GM19372 (cell line): Measurements from ENCODE around the gene UNC93A.

Experiments
- ATAC-seq: cut with Tn5 transposase; IDR thresholded peaks from one replicate; pipeline ENCODE4 v1.9.1; 2021; ENCODE audit warnings: mild to moderate bottlenecking, low read depth, moderate library complexity; ENCODE audit not compliant: unreplicated experiment

The UNC93A gene

GRCh38 chr6:167292301-167293087, 1.4 kb downstream of the UNC93A start:
- ATAC-seq, result no peak

- no peak for ATAC-seq
These were observed 2.0 kb downstream of the UNC93A start for GRCh38 chr6:167293088-167293589.

DNA sequence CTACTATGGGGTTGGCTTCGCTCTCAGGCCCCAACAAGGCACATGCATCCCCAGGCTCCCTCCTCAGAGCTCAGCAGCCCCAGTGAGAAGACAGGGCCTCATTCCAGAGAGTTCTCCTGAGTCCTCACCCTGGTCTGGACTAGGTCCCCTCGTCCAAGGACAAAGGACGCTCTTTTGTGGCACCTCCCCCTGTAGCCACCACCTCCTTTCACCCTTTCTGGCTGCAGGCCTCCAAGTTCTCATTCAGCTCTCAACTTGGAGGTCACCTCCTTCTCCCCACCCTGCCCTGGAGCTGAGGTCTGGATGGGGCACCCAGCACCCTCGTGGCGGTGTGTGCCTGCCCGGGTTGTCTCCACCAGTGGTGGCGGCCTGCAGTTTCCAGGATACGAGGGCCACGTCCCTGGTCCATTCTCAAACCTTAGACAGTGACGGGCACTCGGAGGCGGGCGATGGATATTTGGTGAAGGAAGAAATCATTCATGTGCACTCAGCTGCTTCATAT, 2.5 kb downstream of the UNC93A start:
- no peak for ATAC-seq

GRCh38 chr6:167294241-167294640, 3.1 kb downstream of the UNC93A start:
- no peak for ATAC-seq

GRCh38 chr6:167294651-167295494, 3.8 kb downstream of the UNC93A start:
- ATAC-seq, result no peak

GRCh38 chr6:167295495-167296292, 4.6 kb downstream of the UNC93A start:
- no peak for ATAC-seq

GRCh38 chr6:167296293-167296690, 5.2 kb downstream of the UNC93A start:
- ATAC-seq, result no peak

GRCh38 chr6:167296902-167297301, 5.8 kb downstream of the UNC93A start:
- no peak for ATAC-seq

GRCh38 chr6:167298127-167298526, 7.0 kb downstream of the UNC93A start:
- no peak for ATAC-seq

DNA sequence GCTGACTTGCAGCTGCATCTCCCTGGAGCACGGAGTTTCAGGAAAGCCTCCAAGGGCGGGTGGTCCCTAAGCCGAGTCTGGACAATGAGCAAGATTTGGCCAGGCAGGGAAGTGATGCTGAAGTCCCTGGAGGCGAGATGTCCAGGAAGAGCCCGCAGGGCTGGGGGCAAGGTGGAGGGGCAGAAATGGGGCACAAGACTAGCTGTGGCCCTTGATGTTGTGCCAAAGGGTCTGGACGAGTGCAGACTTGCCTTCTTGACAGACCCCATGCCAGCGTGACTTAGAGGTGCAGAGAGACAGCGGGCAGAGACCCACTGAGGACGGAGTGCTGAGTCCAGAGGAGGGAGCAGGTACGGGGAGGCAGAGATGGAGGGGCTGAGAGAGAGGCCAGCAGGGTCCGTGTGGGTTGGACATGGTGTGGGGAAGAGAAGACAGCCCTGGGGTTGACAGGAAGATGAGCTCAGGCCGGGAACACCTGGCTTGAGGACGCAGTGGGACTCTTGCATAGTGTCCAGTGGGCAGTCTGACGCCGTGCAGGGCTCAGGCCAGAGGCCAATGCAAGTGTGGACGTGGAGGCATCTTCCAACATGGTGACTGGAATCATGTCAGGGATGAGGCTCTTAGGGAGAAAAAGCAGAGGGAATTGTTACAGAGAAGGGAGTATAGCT, 8.7 kb downstream of the UNC93A start:
- ATAC-seq, result no peak

DNA sequence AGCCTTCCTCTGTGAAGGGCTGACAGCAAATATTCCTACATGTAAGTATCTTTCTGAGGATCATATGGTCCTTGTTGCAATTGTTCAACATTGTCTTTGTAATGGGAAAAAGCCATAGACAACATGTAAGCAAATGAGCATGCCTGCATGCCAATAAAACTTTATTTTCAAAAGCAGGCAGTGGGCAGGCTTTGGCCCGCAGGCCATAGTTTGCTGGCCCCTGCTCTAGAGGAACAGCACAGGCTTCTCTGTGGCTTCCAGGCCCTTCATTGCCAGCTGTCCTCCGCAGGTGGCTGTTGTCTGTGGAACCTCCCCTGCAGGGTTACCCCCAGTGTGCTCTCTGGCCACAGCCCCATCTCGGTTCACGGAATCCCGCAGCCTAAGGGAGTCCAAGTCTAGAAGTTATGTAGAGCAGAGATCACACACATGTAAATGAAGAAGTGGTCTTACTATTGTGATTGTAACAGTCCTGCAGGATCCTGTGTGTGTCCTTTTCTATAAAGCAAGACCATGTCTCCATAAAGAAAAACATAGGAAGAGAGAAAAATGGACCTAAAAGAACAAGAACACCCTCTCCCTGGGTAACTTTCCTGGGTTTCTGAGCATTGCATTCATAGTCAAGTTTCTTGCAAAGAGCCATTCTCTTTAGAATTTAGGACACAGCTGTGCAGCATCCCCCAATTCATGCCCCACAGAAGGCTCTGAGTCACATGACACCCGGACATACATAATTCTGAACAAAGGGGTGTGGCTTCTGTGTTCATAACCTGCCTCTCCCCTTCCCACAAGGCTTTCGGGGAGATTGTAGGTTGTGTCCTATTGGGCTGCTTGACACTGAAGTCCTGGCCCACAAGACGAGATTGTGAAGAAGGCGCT, 10.0 kb downstream of the UNC93A start:
- ATAC-seq, result no peak

GRCh38 chr6:167302074-167302473, 11.0 kb downstream of the UNC93A start:
- ATAC-seq, result no peak

DNA sequence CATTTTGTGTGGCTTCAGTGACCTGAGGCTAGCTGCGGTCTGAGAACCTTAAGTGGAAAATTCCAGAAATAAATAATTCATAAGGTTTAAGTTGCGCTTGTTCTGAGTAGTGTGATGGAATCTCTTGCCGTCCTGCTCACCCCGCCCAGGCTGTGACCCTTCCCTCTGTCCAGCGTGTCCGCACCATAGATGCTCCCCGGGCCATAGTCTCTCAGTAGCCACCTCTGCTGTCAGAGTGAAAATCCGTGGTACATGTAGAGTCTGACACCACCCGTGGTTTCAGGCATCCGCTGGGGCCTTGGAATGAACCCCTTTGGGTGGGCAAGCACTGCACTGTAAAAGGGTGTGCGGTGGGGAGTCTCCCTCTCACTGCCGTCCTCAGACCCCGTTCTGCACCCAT, 11.7 kb downstream of the UNC93A start:
- no peak for ATAC-seq

DNA sequence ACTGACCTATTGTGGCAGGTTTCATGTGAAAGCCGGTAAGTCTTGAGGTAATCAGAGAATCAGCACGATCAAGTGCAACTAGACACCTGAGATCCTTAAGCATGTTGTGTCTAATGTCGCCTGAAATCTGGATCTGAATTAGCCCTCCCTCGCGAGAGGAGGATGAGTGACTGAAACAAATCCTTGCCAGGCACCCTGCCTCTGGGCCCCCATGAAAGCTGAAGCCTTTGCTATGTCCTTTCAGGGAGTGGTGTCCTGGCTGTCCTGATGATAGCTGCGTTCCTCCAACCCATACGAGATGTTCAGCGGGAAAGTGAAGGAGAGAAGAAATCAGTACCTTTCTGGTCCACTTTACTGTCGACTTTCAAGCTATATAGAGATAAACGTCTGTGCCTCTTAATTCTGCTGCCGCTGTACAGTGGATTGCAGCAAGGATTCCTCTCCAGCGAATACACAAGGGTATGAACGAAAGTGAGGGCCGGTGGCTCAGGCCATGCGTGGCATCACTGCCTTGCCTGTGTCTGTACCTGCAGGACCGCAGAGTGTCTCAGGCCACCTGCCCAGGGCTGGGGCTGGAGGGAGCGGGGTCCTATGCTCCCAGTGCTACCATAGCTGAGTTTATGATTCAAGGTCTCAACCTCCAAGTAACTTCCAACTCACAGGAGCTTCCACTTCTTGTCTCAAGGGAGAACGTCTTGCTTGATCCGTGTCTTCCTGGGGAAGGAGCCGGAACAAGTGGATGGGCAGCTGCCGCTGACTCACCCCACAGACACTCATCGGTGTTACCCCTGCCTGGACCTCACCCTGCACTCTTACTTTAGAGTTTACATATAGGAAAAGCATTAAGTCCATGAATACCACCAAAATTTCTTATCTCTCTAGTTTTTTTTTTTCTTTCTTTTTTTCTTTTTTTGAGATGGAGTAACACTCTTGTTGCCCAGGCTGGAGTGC, 12.8 kb downstream of the UNC93A start:
- no peak for ATAC-seq

- ATAC-seq, result no peak
These were observed 13.8 kb downstream of the UNC93A start for GRCh38 chr6:167304912-167305311.

DNA sequence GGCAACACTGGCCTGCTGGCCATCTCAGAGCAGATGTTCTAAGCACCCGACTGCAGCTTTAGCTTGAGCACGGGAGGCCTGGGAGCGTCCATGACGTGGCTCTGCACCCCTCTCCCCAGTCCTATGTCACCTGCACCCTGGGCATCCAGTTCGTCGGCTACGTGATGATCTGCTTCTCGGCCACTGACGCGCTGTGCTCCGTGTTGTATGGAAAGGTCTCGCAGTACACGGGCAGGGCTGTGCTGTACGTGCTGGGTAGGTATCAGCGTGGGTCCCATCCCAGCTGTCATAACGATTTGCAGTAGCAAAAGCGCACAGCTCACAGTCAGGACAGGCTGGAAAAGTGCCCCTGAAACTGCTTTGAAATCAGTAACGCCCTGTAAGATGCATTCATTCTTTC, 14.7 kb downstream of the UNC93A start:
- no peak for ATAC-seq

DNA sequence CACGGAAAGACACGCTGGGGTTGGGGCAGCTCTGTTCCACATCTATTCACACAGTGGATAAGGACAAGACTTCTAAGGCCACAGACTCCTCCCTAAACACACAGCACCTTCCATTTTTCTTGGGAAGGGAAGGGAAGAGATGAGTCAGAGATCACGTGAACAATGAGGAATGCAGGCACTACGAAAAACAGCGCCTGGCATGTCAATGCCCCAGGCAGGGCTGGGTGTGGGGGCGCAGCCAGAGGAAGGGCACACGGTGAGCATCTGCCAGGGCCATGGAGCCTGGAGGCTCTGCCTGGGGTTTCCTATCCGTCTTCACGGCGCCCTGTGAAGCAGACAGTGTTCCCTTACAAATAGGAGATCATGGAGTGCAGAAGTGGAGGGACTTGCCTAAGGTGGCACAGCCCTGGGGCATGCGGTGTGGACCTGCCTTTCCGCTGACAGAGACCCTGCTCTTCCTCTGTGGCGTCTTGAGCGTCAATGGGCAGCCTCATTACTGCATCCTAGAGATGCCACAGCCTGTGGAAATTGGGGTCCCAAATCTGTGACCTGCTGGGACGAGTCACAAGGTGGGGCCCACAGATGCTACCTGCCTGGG, 15.4 kb downstream of the UNC93A start:
- no peak for ATAC-seq
